IPS DF 19.7 (cell line): ENCODE results near the gene RAPGEF6.
"Not testable (repeated sequence)": the region's sequence is repeated elsewhere in the genome, so short reads cannot be mapped to it uniquely, and the experiment has no call there.

ENCODE experiments used
- DNase-seq: peaks from one replicate; pipeline ENCODE4 v3.0.0-alpha.2; 2013; ENCODE audit warnings: low read depth, low spot score

RAPGEF6 gene

GRCh38 chr5:131505237-131505908, 129.7 kb downstream of the RAPGEF6 start:
- DNase-seq: no peak

GRCh38 chr5:131496400-131496713, 138.7 kb downstream of the RAPGEF6 start:
- no peak for DNase-seq

GRCh38 chr5:131495536-131496399, 139.3 kb downstream of the RAPGEF6 start:
- DNase-seq: no peak

- no peak for DNase-seq
Measured at GRCh38 chr5:131491749-131492148, 143.3 kb downstream of the RAPGEF6 start.

GRCh38 chr5:131488463-131488862, 146.6 kb downstream of the RAPGEF6 start:
- no peak for DNase-seq

- DNase-seq: not testable (repeated sequence)
Measured at GRCh38 chr5:131487371-131487770, 147.7 kb downstream of the RAPGEF6 start.

GRCh38 chr5:131482617-131483016, 152.4 kb downstream of the RAPGEF6 start:
- no peak for DNase-seq

- no peak for DNase-seq
Measured at GRCh38 chr5:131481569-131481968, 153.5 kb downstream of the RAPGEF6 start.

GRCh38 chr5:131475541-131475941, 159.5 kb downstream of the RAPGEF6 start:
- no peak for DNase-seq

- no peak for DNase-seq
Measured at GRCh38 chr5:131473731-131474130, 161.3 kb downstream of the RAPGEF6 start.

- DNase-seq: no peak
Measured at GRCh38 chr5:131466171-131466766, 168.8 kb downstream of the RAPGEF6 start.

GRCh38 chr5:131463656-131464055, 171.4 kb downstream of the RAPGEF6 start:
- DNase-seq: no peak

GRCh38 chr5:131462454-131462853, 172.6 kb downstream of the RAPGEF6 start:
- DNase-seq: no peak

GRCh38 chr5:131461742-131462141, 173.3 kb downstream of the RAPGEF6 start:
- no peak for DNase-seq

GRCh38 chr5:131460867-131461572, 174.0 kb downstream of the RAPGEF6 start:
- DNase-seq: no peak

GRCh38 chr5:131460133-131460532, 174.9 kb downstream of the RAPGEF6 start:
- no peak for DNase-seq

- no peak for DNase-seq
Measured at GRCh38 chr5:131459216-131459615, 175.8 kb downstream of the RAPGEF6 start.

GRCh38 chr5:131457193-131457592, 177.8 kb downstream of the RAPGEF6 start:
- no peak for DNase-seq

GRCh38 chr5:131450941-131451340, 184.1 kb downstream of the RAPGEF6 start:
- no peak for DNase-seq

GRCh38 chr5:131441184-131441583, 193.8 kb downstream of the RAPGEF6 start:
- no peak for DNase-seq

GRCh38 chr5:131436081-131436480, 198.9 kb downstream of the RAPGEF6 start:
- no peak for DNase-seq

GRCh38 chr5:131433109-131433508, 201.9 kb downstream of the RAPGEF6 start:
- no peak for DNase-seq
